ENCODE results near the gene MDFI. TPM values are rescaled to one million over a fixed set of nuclear protein-coding genes. Genes with fewer than 3 reads are reported as not detected.

The MDFI gene
- total RNA-seq, 1 experiment from 2014 or later, result 19.4 TPM

GRCh38 chr6:41678511-41679084 lies 40.3 kb downstream of the MDFI start:
- BruUV-seq (replicated peaks), result no TSS peak
- Histone ChIP-seq H2AFZ (no peak overlapping the region), H3K27ac (no peak overlapping the region), H4K20me1 (ENCODE audit: insufficient read depth) (no peaks in the 10 kb centered on the region), H3K4me2 (no peak overlapping the region), H3K4me3 (no peak overlapping the region), H3K79me2 (ENCODE audit: low read depth) (no peaks in the 10 kb centered on the region), H3K36me3 (ENCODE audit: low read depth) (no peaks in the 10 kb centered on the region), H3K27me3 (ENCODE audit: insufficient read depth, low read depth) (peaks cover 15% of the 10 kb centered on the region; the same call in 1 of the 2 replicates), H3K4me1 (replicated peaks; ENCODE audit: insufficient read depth) (0 out of 2 replicates have a peak, but pooled peaks cover 3% of the 10 kb centered on the region), H3K9me2 (ENCODE audit: insufficient read depth) (no peaks in the 10 kb centered on the region), H3K9me3 (ENCODE audit: insufficient read depth, low read depth) (no peaks in the 10 kb centered on the region), H3F3A (ENCODE audit: insufficient read depth, low read depth) (0 out of 2 replicates have a peak, but pooled peaks cover 3% of the 10 kb centered on the region)
- CTCF ChIA-PET, result interaction anchor here (0.6 kb wide), 1 partner anchor 26 kb away, joined by 6 read pairs; no protein-coding TSS in a partner anchor
- no peak for DNase-seq
- POLR2A ChIA-PET (ENCODE audit: unreplicated experiment), result no interaction called here
- TF ChIP-seq CTCF (conservative IDR thresholded peaks at IDR 0.05), result no peak
- TF ChIP-seq EZH2 (IDR thresholded peaks at IDR 0.05; ENCODE audit: low read depth), result no peak
- intact Hi-C loops (cut with micrococcal nuclease; ENCODE audit: unreplicated experiment), result no loop called here

GRCh38 chr6:41679696-41680095 lies 41.4 kb downstream of the MDFI start:
- Histone ChIP-seq H3K36me3 (ENCODE audit: low read depth) (no peaks in the 10 kb centered on the region), H3K27ac (no peak overlapping the region), H3K4me1 (replicated peaks; ENCODE audit: insufficient read depth) (0 out of 2 replicates have a peak, but pooled peaks cover 3% of the 10 kb centered on the region), H3K9me3 (ENCODE audit: insufficient read depth, low read depth) (no peaks in the 10 kb centered on the region), H3F3A (ENCODE audit: insufficient read depth, low read depth) (0 out of 2 replicates have a peak, but pooled peaks cover 3% of the 10 kb centered on the region), H3K9me2 (ENCODE audit: insufficient read depth) (no peaks in the 10 kb centered on the region), H3K4me3 (no peak overlapping the region), H2AFZ (no peak overlapping the region), H3K79me2 (ENCODE audit: low read depth) (no peaks in the 10 kb centered on the region), H3K27me3 (ENCODE audit: insufficient read depth, low read depth) (peaks cover 15% of the 10 kb centered on the region; the same call in 1 of the 2 replicates), H3K4me2 (no peak overlapping the region), H4K20me1 (ENCODE audit: insufficient read depth) (no peaks in the 10 kb centered on the region)
- TF ChIP-seq EZH2 (IDR thresholded peaks at IDR 0.05; ENCODE audit: low read depth), result no peak
- no peak for TF ChIP-seq CTCF (conservative IDR thresholded peaks at IDR 0.05)
- ChIA-PET POLR2A (ENCODE audit: unreplicated experiment) (no interaction called here), CTCF (interaction anchor here (0.6 kb wide), 1 partner anchor 50 kb away, joined by 8 read pairs; no protein-coding TSS in a partner anchor)
- no peak for DNase-seq
- intact Hi-C loops (cut with micrococcal nuclease; ENCODE audit: unreplicated experiment), result loop anchor here (5.0 kb wide), 2 partner anchors 363 to 372 kb away; no protein-coding TSS in a partner anchor
- no TSS peak for BruUV-seq (replicated peaks)

- H3K4me2 ChIP-seq, result no peak overlapping the region
- H3K9me3 ChIP-seq (ENCODE audit: insufficient read depth, low read depth), result no peaks in the 10 kb centered on the region
- no peak overlapping the region for H3K4me3 ChIP-seq
- intact Hi-C loops (cut with micrococcal nuclease; ENCODE audit: unreplicated experiment), result loop anchor here (5.0 kb wide), 2 partner anchors 362 to 373 kb away; no protein-coding TSS in a partner anchor
- 0 out of 2 replicates have a peak, but pooled peaks cover 3% of the 10 kb centered on the region for H3F3A ChIP-seq (ENCODE audit: insufficient read depth, low read depth)
- H3K79me2 ChIP-seq (ENCODE audit: low read depth), result no peaks in the 10 kb centered on the region
- H3K4me1 ChIP-seq (replicated peaks; ENCODE audit: insufficient read depth), result 0 out of 2 replicates have a peak, but pooled peaks cover 3% of the 10 kb centered on the region
- H3K27ac ChIP-seq, result no peak overlapping the region
- H4K20me1 ChIP-seq (ENCODE audit: insufficient read depth), result no peaks in the 10 kb centered on the region
- ChIA-PET CTCF (interaction anchor here (0.6 kb wide), 1 partner anchor 50 kb away, joined by 8 read pairs; no protein-coding TSS in a partner anchor), POLR2A (ENCODE audit: unreplicated experiment) (no interaction called here)
- no peak overlapping the region for H2AFZ ChIP-seq
- TF ChIP-seq CTCF (conservative IDR thresholded peaks at IDR 0.05) (no peak), EZH2 (IDR thresholded peaks at IDR 0.05; ENCODE audit: low read depth) (no peak)
- BruUV-seq (replicated peaks), result no TSS peak
- no peak for DNase-seq
- no peaks in the 10 kb centered on the region for H3K36me3 ChIP-seq (ENCODE audit: low read depth)
- H3K27me3 ChIP-seq (ENCODE audit: insufficient read depth, low read depth), result peaks cover 15% of the 10 kb centered on the region; the same call in 1 of the 2 replicates
- no peaks in the 10 kb centered on the region for H3K9me2 ChIP-seq (ENCODE audit: insufficient read depth)
Measured at GRCh38 chr6:41680182-41680965, 42.1 kb downstream of the MDFI start.

Data from PC-9 (cell line).